HG03342 (cell line): ENCODE results near the gene RABGAP1L.

ENCODE experiments used
- ATAC-seq: cut with Tn5 transposase; IDR thresholded peaks from one replicate; pipeline ENCODE4 v1.9.1; 2021; ENCODE audit warnings: mild to moderate bottlenecking, moderate library complexity; ENCODE audit not compliant: unreplicated experiment

Gene RABGAP1L

GRCh38 chr1:174946031-174946430 lies 786.7 kb downstream of the RABGAP1L start:
- ATAC-seq: no peak

- no peak for ATAC-seq
These were observed 789.7 kb downstream of the RABGAP1L start for GRCh38 chr1:174949061-174949460.

GRCh38 chr1:174949645-174950044 lies 790.3 kb downstream of the RABGAP1L start:
- ATAC-seq: no peak

- peak; percentile 40 for ATAC-seq
These were observed 794.2 kb downstream of the RABGAP1L start for GRCh38 chr1:174953285-174954072.

- ATAC-seq: peak; percentile 31
These were observed 794.7 kb downstream of the RABGAP1L start for GRCh38 chr1:174954073-174954460.

GRCh38 chr1:174954671-174955669 lies 795.6 kb downstream of the RABGAP1L start:
- no peak for ATAC-seq

GRCh38 chr1:174956086-174956485 lies 796.8 kb downstream of the RABGAP1L start:
- no peak for ATAC-seq

GRCh38 chr1:174956976-174957375 lies 797.7 kb downstream of the RABGAP1L start:
- no peak for ATAC-seq

- no peak for ATAC-seq
These were observed 798.5 kb downstream of the RABGAP1L start for GRCh38 chr1:174957829-174958228.

- no peak for ATAC-seq
These were observed 799.1 kb downstream of the RABGAP1L start for GRCh38 chr1:174958396-174958795.

- no peak for ATAC-seq
These were observed 801.0 kb downstream of the RABGAP1L start for GRCh38 chr1:174960362-174960761.

GRCh38 chr1:174963529-174964125 lies 804.3 kb downstream of the RABGAP1L start:
- ATAC-seq: no peak

GRCh38 chr1:174964261-174964971 lies 805.1 kb downstream of the RABGAP1L start:
- ATAC-seq: no peak

- ATAC-seq: no peak
These were observed 805.6 kb downstream of the RABGAP1L start for GRCh38 chr1:174964972-174965361.

- no peak for ATAC-seq
These were observed 806.2 kb downstream of the RABGAP1L start for GRCh38 chr1:174965362-174966007.

- no peak for ATAC-seq
These were observed 806.8 kb downstream of the RABGAP1L start for GRCh38 chr1:174966008-174966572.

- ATAC-seq: no peak
These were observed 808.8 kb downstream of the RABGAP1L start for GRCh38 chr1:174967845-174968705.

- peak; percentile 66 for ATAC-seq
These were observed 809.5 kb downstream of the RABGAP1L start for GRCh38 chr1:174968750-174969244.

GRCh38 chr1:174969977-174970376 lies 810.7 kb downstream of the RABGAP1L start:
- ATAC-seq: no peak
